GM19240 (cell line): ENCODE measurements around the gene PAK5.

Experiments used
- DNase-seq: peaks from one replicate; pipeline ENCODE4 v3.0.0; 2011; ENCODE audit warnings: low spot score; ENCODE audit not compliant: insufficient read length

Gene PAK5

GRCh38 chr20:9501473-9501872 is 337.4 kb downstream of the PAK5 start:
- no peak for DNase-seq

- DNase-seq, result no peak
These were observed 338.8 kb downstream of the PAK5 start for GRCh38 chr20:9500121-9500520.

- no peak for DNase-seq
These were observed 339.6 kb downstream of the PAK5 start for GRCh38 chr20:9499126-9499899.

GRCh38 chr20:9498322-9498721 is 340.6 kb downstream of the PAK5 start:
- no peak for DNase-seq

- DNase-seq, result no peak
These were observed 342.7 kb downstream of the PAK5 start for GRCh38 chr20:9496155-9496554.

- no peak for DNase-seq
These were observed 343.2 kb downstream of the PAK5 start for GRCh38 chr20:9495701-9496100.

GRCh38 chr20:9493803-9494202 is 345.1 kb downstream of the PAK5 start:
- no peak for DNase-seq

- no peak for DNase-seq
These were observed 346.8 kb downstream of the PAK5 start for GRCh38 chr20:9492067-9492466.

GRCh38 chr20:9491324-9491723 is 347.6 kb downstream of the PAK5 start:
- no peak for DNase-seq

- no peak for DNase-seq
These were observed 348.2 kb downstream of the PAK5 start for GRCh38 chr20:9490631-9491030.

GRCh38 chr20:9490161-9490560 is 348.7 kb downstream of the PAK5 start:
- DNase-seq, result no peak

- DNase-seq, result no peak
These were observed 350.8 kb downstream of the PAK5 start for GRCh38 chr20:9488063-9488462.
